ENCODE measurements around the gene YTHDF1. TPM values are rescaled to one million over a fixed set of nuclear protein-coding genes. Genes with fewer than 3 reads are reported as not detected.

The YTHDF1 gene
- total and polyA plus RNA-seq, 2 donors (not counting 1 experiment from before 2014, with no cell fraction given) = 25.3 to 40.5 TPM

GRCh38 chr20:63166193-63167020, 49.5 kb downstream of the YTHDF1 start:
- H3K4me3 Mint-ChIP-seq = no peak overlapping the region

More at GRCh38 chr20:63166193-63167020, 49.5 kb downstream of the YTHDF1 start:
- DNase-seq (no peak), ATAC-seq (ENCODE audit: low read depth) (no peak)
- ChIA-PET CTCF (no interaction called here), POLR2A (no interaction called here)
- Histone ChIP-seq H3K79me2 (ENCODE audit: control insufficient read depth, insufficient read depth, low read length) (no peaks in the 10 kb centered on the region), H3K27ac (ENCODE audit: low read length in 2 of 2) (no peak overlapping the region), H3K4me2 (replicated peaks; ENCODE audit: low read depth, low read length, poor library complexity, severe bottlenecking) (no peak overlapping the region), H4K20me1 (ENCODE audit: control insufficient read depth, insufficient read depth, low read length, poor library complexity, severe bottlenecking) (no peaks in the 10 kb centered on the region), H3K9ac (ENCODE audit: low read length) (no peak overlapping the region), H3K4me3 (ENCODE audit: control extremely low read depth in 1 of 5, extremely low read depth in 1 of 5, insufficient read depth in 1 of 5, low read depth in 2 of 5, low read length in 4 of 5) (no peak overlapping the region), H3K27me3 (replicated peaks in 1 of 4; ENCODE audit: control extremely low read depth in 1 of 4, control insufficient read depth in 3 of 4, insufficient read depth in 4 of 4, low read length in 3 of 4) (no peaks in the 10 kb centered on the region), H3K9me3 (ENCODE audit: control extremely low read depth in 1 of 3, control insufficient read depth in 2 of 3, insufficient read depth in 1 of 3, low read length in 2 of 3) (no peaks in the 10 kb centered on the region), H3K4me1 (ENCODE audit: control insufficient read depth in 2 of 2, insufficient read depth in 2 of 2, low read length in 2 of 2) (no peaks in the 10 kb centered on the region), H3K36me3 (replicated peaks in 1 of 2; ENCODE audit: control extremely low read depth in 1 of 2, control insufficient read depth in 1 of 2, extremely low read depth in 1 of 2, insufficient read depth in 2 of 2, low read length in 1 of 2) (no peaks in the 10 kb centered on the region), H2AFZ (ENCODE audit: insufficient read depth, low read depth, low read length, poor library complexity, severe bottlenecking) (no peak overlapping the region)
- H3K4me1 Mint-ChIP-seq = no peaks in the 10 kb centered on the region
- H3K27ac Mint-ChIP-seq = no peak overlapping the region
- TF ChIP-seq CTCF (IDR thresholded peaks at IDR 0.05) (no peak), EZH2 (IDR thresholded peaks at IDR 0.05; ENCODE audit: borderline replicate concordance, insufficient read depth, low read depth, low read length, poor library complexity, severe bottlenecking) (no peak)
- H3K27me3 Mint-ChIP-seq = peaks cover 22% of the 10 kb centered on the region
- 94% methylated on average over 26 of the region's 26 CpGs for WGBS (ENCODE audit: insufficient coverage)
- H3K9me3 Mint-ChIP-seq (ENCODE audit: insufficient read depth) = no peaks in the 10 kb centered on the region
- intact Hi-C loops (cut with micrococcal nuclease) = no loop called here
